Ovary (tissue), 3 donors: ENCODE results near the gene CAMTA1.

ENCODE experiments used
- POLR2A ChIP-seq: fragments of 450-650 bp; IDR thresholded peaks from one replicate; pipeline ENCODE4 v1.6.1; 2017; ENCODE audit warnings: antibody characterized with exemption, mild to moderate bottlenecking, moderate library complexity
- TF ChIP-seq, protein P1 (sequence below), 3 donors: fragments of 450-650 bp in 2 of 3; fragments of 200-600 bp in 1 of 3; IDR thresholded peaks; one replicate each; pipeline versions ENCODE4 v1.5.1 to v1.8.0; 2016 to 2022; ENCODE audit warnings: antibody characterized with exemption in 3 of 3, mild to moderate bottlenecking in 1 of 3
- donor health status: DM: no; HTN: no; CAD: no.

DNA sequence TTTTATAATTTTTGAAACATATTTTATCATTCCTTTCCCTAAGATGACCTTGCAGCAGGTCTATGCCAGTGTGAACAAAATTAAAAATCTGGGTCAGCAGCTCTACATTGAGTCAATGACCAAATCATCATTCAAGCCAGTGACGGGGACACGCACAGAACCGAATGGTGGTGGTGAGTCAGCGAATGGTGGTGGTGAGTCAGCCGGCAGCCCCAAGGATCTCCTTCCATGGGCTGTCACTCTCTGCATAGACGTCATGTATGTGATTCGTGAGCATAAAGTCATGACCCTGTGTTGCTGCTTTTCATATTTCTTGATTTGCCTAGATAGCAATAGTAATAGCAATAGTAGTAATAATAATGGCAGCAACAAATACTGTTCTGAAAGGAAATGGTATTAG lies 1025.1 kb downstream of the CAMTA1 start:
- TF ChIP-seq, protein P1, sequence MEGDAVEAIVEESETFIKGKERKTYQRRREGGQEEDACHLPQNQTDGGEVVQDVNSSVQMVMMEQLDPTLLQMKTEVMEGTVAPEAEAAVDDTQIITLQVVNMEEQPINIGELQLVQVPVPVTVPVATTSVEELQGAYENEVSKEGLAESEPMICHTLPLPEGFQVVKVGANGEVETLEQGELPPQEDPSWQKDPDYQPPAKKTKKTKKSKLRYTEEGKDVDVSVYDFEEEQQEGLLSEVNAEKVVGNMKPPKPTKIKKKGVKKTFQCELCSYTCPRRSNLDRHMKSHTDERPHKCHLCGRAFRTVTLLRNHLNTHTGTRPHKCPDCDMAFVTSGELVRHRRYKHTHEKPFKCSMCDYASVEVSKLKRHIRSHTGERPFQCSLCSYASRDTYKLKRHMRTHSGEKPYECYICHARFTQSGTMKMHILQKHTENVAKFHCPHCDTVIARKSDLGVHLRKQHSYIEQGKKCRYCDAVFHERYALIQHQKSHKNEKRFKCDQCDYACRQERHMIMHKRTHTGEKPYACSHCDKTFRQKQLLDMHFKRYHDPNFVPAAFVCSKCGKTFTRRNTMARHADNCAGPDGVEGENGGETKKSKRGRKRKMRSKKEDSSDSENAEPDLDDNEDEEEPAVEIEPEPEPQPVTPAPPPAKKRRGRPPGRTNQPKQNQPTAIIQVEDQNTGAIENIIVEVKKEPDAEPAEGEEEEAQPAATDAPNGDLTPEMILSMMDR (IDR thresholded peaks at IDR 0.05), result no peak
- no peak for TF ChIP-seq POLR2A
